ENCODE measurements around the gene BST1.

Gene BST1

DNA sequence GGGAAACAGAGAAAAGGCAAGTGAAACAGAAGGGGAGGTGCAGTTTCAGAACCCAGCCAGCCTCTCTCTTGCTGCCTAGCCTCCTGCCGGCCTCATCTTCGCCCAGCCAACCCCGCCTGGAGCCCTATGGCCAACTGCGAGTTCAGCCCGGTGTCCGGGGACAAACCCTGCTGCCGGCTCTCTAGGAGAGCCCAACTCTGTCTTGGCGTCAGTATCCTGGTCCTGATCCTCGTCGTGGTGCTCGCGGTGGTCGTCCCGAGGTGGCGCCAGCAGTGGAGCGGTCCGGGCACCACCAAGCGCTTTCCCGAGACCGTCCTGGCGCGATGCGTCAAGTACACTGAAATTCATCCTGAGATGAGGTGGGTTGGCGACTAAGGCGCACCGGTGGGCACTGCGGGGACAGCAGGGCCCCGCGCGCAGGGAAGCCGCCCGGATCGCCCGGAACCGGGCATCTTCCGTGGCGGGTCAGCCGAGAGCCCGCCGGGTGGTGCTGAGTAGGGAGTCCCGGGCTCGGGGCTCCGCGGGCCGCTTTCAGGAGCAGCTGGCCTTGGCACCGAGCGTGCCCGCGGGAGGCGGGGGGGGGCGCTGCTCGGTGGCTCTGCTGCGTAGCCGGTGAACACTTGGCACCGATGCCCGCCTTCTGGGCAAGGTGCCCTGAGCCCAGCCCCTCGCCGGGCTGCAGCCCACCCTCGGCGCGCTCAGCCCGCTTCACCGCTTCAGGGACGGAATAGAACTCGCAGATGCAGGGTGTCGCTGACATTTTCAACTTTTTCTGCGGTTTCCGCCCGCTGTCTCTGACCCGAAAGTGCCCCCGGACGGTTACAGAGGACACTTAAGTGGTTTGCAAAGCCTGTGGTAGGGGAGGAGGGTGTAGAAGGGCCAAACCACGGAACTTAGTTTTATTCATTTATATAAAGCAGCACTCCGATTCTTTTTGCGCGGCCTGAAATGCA is 75.7 kb downstream of the BST1 start, which contains the start of gene CD38:
CD38 (plus strand) TSS at position 40 of the 953 bp plus-strand sequence; CDS start at position 127, 87 bp downstream.
- DNase-seq (ENCODE audit: insufficient read length, low spot score), result no peak
- no peak for FAIRE-seq

DNA sequence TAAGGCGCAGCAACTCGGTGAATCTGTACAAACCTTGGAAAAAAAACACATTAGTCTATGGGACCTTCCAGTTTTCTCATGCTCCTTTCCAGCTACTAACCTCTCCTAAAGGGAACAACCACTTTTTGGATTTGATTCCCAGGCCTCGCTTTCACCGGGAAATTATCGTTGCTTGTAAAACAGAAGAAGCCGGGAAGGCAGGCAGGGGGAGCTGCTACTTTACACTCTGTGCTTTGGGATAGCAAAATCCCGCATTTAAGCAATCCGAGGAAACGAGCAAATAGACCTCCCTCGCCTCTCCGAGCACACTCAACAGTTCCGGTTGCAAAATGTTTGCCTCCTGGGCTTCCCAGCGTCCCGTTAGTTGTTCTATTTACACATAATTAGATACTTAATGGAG is 76.4 kb downstream of the BST1 start:
- no peak for DNase-seq (ENCODE audit: insufficient read length, low spot score)
- TF ChIP-seq POLR2A (IDR thresholded peaks at IDR 0.05; ENCODE audit: low read depth, low read length), result no peak
- no peak for FAIRE-seq

More for the DNA sequence above, 75.7 kb downstream of the BST1 start, which contains the start of gene CD38:
- no peak for TF ChIP-seq POLR2A (IDR thresholded peaks at IDR 0.05; ENCODE audit: low read depth, low read length)

DNA sequence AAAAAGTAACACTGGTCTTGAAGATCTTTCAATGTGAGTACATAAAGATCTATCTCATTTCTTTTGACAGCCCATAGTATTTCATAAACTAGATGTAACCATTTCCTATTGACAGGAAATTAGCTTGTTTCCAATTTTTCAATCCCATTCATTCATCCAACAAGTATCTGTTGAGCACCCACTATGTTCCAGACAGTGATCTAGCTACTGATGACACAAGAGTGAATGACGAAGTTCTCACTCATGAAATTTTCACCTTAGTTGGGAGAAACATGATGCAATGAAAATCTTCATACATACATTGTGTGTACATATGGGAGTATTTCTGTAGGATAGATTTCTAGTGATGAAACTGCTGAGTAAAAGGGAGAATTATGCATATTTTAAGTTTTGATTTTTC is 76.9 kb downstream of the BST1 start:
- FAIRE-seq, result no peak
- TF ChIP-seq POLR2A (IDR thresholded peaks at IDR 0.05; ENCODE audit: low read depth, low read length), result no peak
- DNase-seq (ENCODE audit: insufficient read length, low spot score), result no peak

DNA sequence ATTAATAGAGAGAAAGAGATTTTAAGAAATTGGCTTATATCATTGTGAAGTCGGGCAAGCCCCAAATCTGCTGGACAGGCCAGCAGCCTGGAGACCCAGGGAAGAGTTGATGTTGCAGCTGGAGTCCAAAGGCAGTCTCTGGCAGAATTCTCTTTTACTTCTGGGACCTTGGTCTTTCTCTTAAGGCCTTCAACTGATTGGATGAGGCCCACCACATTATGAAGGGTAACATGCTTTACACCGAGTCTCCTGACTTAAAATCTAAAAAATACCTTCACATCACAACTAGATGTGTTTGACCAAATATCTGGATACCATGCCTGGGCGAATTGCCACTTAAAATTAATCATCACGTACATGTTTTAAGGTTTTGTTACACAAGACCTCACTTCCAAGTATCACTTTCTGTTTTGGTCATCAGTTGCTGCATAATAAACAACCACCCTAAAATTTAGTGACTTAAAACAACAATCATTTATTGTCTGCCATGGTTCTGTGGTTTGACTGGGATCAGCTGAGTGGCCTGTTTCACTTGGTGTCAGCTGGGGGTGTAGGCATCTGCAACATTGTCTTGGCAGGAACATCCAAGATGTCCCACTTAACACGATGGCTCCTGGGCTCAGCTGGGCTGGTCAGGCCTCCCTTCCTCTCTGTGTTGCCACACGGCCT is 78.7 kb downstream of the BST1 start:
- DNase-seq (ENCODE audit: insufficient read length, low spot score), result no peak
- TF ChIP-seq POLR2A (IDR thresholded peaks at IDR 0.05; ENCODE audit: low read depth, low read length), result no peak
- no peak for FAIRE-seq

Measured in H54 (cell line).